Suprapubic skin (tissue), 4 donors: ENCODE data around the gene UCP3. TPM values are rescaled to one million over a fixed set of nuclear protein-coding genes. Genes with fewer than 3 reads are reported as not detected.

Experiments
- DNase-seq, 2 donors: peaks; one replicate each; pipeline ENCODE4 v3.0.0-alpha.2; 2019; ENCODE audit warnings: low spot score in 2 of 2
- H3K27ac ChIP-seq: fragments of 200-600 bp; sonication (generic); one replicate; pipeline ENCODE4 v1.5.1; 2019
- H3K27me3 ChIP-seq: fragments of 200-600 bp; sonication (generic); one replicate; pipeline ENCODE4 v1.5.1; 2019
- H3K36me3 ChIP-seq: fragments of 200-600 bp; sonication (generic); one replicate; pipeline ENCODE4 v1.5.1; 2019
- H3K4me1 ChIP-seq: fragments of 200-600 bp; sonication (generic); one replicate; pipeline ENCODE4 v1.5.1; 2019
- H3K4me3 ChIP-seq: fragments of 200-600 bp; sonication (generic); one replicate; pipeline ENCODE4 v1.5.1; 2019; ENCODE audit warnings: mild to moderate bottlenecking
- H3K9me3 ChIP-seq: fragments of 200-600 bp; sonication (generic); one replicate; pipeline ENCODE4 v1.5.1; 2019
- CTCF ChIP-seq, 2 donors: fragments of 200-600 bp in 1 of 2; fragments of 450-650 bp in 1 of 2; sonication (generic) in 1 of 2; IDR thresholded peaks; one replicate each; pipeline ENCODE4 v1.5.1; 2016 to 2019; ENCODE audit warnings: antibody characterized with exemption in 2 of 2, mild to moderate bottlenecking in 1 of 2, moderate library complexity in 1 of 2
- EP300 ChIP-seq: sonication (generic); formaldehyde crosslinking; IDR thresholded peaks from one replicate; pipeline ENCODE4 v1.6.1; 2017; ENCODE audit warnings: antibody characterized with exemption
- POLR2A ChIP-seq, 2 donors: fragments of 450-650 bp; IDR thresholded peaks; one replicate each; pipeline ENCODE4 v1.6.1; 2017; ENCODE audit warnings: antibody characterized with exemption in 2 of 2, mild to moderate bottlenecking in 2 of 2, moderate library complexity in 2 of 2
- POLR2AphosphoS5 ChIP-seq, 3 donors: sonication (generic); formaldehyde crosslinking; IDR thresholded peaks; one replicate each; pipeline ENCODE4 v1.6.1; 2017; ENCODE audit warnings: antibody characterized with exemption in 3 of 3
- WGBS: methylation state at CpG from one replicate; pipeline ENCODE4 v1.1.5; 2018; 5-methylcytosine and 5-hydroxymethylcytosine counted together
- total RNA-seq, 4 donors: library from RNA; depleted of rRNA; stranded (reverse); fragments of >200 nt; gene quantifications; one replicate each; pipeline ENCODE4 v1.1.0, GENCODE V29; 2016

Gene UCP3
- total RNA-seq, 4 donors from 2014 or later: 2.3 to 6.6 (median 3.9) TPM

GRCh38 chr11:73976451-73977151 lies 32.3 kb downstream of the UCP3 start:
- H3K27ac ChIP-seq: no peak overlapping the region
- 92% methylated on average over 14 of the region's 14 CpGs for WGBS
- TF ChIP-seq POLR2AphosphoS5 (IDR thresholded peaks at IDR 0.05): no peak
- TF ChIP-seq POLR2A (IDR thresholded peaks at IDR 0.05): no peak
- TF ChIP-seq CTCF (IDR thresholded peaks at IDR 0.05): no peak
- no peak for TF ChIP-seq EP300
- no peak overlapping the region for H3K4me3 ChIP-seq
- peaks cover 6% of the 10 kb centered on the region for H3K36me3 ChIP-seq
- H3K27me3 ChIP-seq: no peaks in the 10 kb centered on the region
- peaks cover 35% of the 10 kb centered on the region for H3K4me1 ChIP-seq
- no peaks in the 10 kb centered on the region for H3K9me3 ChIP-seq
- DNase-seq: no peak

DNA sequence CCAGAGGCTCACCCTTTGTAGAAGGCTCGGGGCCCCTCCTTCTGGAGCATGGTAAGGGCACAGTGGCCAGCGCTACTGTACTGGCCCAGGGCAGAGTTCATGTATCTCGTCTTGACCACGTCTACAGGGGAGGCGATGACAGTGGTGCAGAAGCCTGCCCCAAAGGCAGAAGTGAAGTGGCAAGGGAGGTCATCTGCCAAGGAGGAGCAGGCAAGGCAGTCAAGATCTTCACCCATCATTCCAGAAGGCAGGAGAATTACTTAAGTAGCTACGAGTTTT lies 33.5 kb downstream of the UCP3 start:
- WGBS: 86% methylated on average over 6 of the region's 6 CpGs
- no peaks in the 10 kb centered on the region for H3K27me3 ChIP-seq
- H3K36me3 ChIP-seq: peaks cover 6% of the 10 kb centered on the region
- H3K4me3 ChIP-seq: no peak overlapping the region
- no peak for DNase-seq
- TF ChIP-seq POLR2A (IDR thresholded peaks at IDR 0.05) (no peak), CTCF (IDR thresholded peaks at IDR 0.05) (no peak), EP300 (no peak), POLR2AphosphoS5 (IDR thresholded peaks at IDR 0.05) (no peak)
- no peak overlapping the region for H3K27ac ChIP-seq
- peaks cover 24% of the 10 kb centered on the region for H3K4me1 ChIP-seq
- no peaks in the 10 kb centered on the region for H3K9me3 ChIP-seq

GRCh38 chr11:73974604-73975478 lies 34.0 kb downstream of the UCP3 start:
- peak in 1 of 2 donors; percentile 43 for DNase-seq
- Histone ChIP-seq H3K27ac (no peak overlapping the region), H3K36me3 (peaks cover 6% of the 10 kb centered on the region), H3K9me3 (no peaks in the 10 kb centered on the region), H3K27me3 (no peaks in the 10 kb centered on the region), H3K4me1 (peaks cover 20% of the 10 kb centered on the region), H3K4me3 (no peak overlapping the region)
- no peak for TF ChIP-seq EP300
- no peak for TF ChIP-seq POLR2AphosphoS5 (IDR thresholded peaks at IDR 0.05)
- TF ChIP-seq CTCF (IDR thresholded peaks at IDR 0.05): no peak
- TF ChIP-seq POLR2A (IDR thresholded peaks at IDR 0.05): no peak
- WGBS: 91% methylated on average over 13 of the region's 13 CpGs

DNA sequence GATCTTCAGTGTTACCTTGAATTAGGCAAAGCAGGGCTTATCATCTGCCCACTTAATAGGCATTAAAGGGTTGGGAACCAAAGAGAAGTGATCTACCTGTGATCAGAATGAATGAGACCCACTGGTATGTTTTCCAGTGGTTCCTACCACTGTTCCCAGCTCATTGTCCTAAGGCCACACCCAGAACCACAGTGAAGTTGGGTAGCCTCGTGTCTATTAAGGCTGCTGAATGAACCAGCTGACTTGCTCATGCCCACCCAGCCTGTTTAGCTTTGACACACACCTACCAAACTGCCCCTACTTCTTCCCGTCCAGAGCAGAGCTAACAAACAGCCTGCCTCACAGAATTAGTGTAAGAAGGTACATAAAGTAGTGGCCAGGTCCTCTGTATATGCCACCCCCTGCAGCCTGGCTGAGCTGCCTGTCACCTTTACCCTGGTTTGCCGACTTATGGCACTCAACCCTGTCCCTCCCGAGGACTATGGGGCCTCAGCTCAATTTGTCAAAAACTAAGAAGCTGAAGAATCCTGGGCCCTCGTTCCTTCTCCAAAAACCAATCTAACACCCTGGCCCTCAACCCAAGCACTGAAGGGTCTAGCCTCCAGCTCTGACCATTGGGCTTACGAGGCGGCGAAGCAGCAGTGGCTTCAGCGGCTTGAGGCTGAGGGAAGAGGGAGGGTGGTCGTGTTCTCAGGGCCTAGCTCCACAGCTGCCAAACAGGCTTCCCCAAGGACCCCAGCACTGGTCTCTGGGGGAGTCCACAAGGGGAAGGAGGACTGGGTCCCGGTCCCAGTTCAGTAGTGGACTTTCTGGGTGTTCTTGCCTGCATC lies 36.0 kb downstream of the UCP3 start:
- Histone ChIP-seq H3K9me3 (no peaks in the 10 kb centered on the region), H3K4me3 (no peak overlapping the region), H3K4me1 (peaks cover 18% of the 10 kb centered on the region), H3K27ac (no peak overlapping the region), H3K36me3 (peaks cover 6% of the 10 kb centered on the region), H3K27me3 (no peaks in the 10 kb centered on the region)
- TF ChIP-seq EP300: no peak
- TF ChIP-seq POLR2AphosphoS5 (IDR thresholded peaks at IDR 0.05): no peak
- no peak for TF ChIP-seq CTCF (IDR thresholded peaks at IDR 0.05)
- no peak for TF ChIP-seq POLR2A (IDR thresholded peaks at IDR 0.05)
- DNase-seq: no peak
- 90% methylated on average over 11 of the region's 11 CpGs for WGBS
